ENCODE data around the gene CDC37. TPM values are rescaled to one million over a fixed set of nuclear protein-coding genes. Genes with fewer than 3 reads are reported as not detected.
A peak's percentile ranks its signal among the peaks of the same experiment; 100 is the strongest.
"Not testable (repeated sequence)": the region's sequence is repeated elsewhere in the genome, so short reads cannot be mapped to it uniquely, and the experiment has no call there.

Gene CDC37
- total RNA-seq, 6 donors from 2014 or later = 104 to 388 (median 169) TPM

DNA sequence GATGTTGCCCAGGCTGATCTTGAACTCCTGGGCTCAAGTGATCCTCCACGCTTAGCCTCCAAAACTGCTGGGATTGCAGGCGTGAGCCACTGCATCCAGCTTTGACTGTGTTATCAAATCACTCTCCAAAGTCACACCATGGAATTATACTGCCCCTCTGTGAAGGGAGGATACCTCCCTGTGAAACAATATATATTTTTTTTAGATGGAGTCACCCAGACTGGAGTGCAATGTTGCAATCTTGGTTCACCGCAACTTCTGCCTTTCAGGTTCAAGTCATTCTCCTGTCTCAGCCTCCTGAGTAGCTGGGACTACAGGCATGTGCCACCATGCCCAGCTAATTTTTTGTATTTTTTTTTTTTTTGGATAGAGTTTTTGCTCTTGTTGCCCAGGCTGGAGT is 30.7 kb downstream of the CDC37 start:
- Histone ChIP-seq H3K9me3 (no peaks in the 10 kb centered on the region), H3K4me1 (peaks cover 0 to 7% (median 1%) of the 10 kb centered on the region in 4 donors), H3K27me3 (no peaks in the 10 kb centered on the region), H3K27ac (peak overlapping the region in 3 of 4 donors; percentile 12 to 70 (median 52)), H3K4me3 (no peak overlapping the region), H3K36me3 (peaks cover 2 to 70% (median 49%) of the 10 kb centered on the region in 4 donors)
- DNase-seq (peak in 1 of 2 donors; percentile 66), ATAC-seq (ENCODE audit: low FRiP score in 2 of 2) (peak in 1 of 2 donors; percentile 44)
- WGBS, 2 donors = 87 to 88% methylated on average over 1 to 3 of the region's 3 CpGs
- TF ChIP-seq POLR2AphosphoS5 (IDR thresholded peaks at IDR 0.05) (no peak), POLR2A (IDR thresholded peaks at IDR 0.05) (no peak), EP300 (IDR thresholded peaks at IDR 0.05) (no peak)
- TF ChIP-seq, protein P1, sequence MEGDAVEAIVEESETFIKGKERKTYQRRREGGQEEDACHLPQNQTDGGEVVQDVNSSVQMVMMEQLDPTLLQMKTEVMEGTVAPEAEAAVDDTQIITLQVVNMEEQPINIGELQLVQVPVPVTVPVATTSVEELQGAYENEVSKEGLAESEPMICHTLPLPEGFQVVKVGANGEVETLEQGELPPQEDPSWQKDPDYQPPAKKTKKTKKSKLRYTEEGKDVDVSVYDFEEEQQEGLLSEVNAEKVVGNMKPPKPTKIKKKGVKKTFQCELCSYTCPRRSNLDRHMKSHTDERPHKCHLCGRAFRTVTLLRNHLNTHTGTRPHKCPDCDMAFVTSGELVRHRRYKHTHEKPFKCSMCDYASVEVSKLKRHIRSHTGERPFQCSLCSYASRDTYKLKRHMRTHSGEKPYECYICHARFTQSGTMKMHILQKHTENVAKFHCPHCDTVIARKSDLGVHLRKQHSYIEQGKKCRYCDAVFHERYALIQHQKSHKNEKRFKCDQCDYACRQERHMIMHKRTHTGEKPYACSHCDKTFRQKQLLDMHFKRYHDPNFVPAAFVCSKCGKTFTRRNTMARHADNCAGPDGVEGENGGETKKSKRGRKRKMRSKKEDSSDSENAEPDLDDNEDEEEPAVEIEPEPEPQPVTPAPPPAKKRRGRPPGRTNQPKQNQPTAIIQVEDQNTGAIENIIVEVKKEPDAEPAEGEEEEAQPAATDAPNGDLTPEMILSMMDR (IDR thresholded peaks at IDR 0.05) = no peak

DNA sequence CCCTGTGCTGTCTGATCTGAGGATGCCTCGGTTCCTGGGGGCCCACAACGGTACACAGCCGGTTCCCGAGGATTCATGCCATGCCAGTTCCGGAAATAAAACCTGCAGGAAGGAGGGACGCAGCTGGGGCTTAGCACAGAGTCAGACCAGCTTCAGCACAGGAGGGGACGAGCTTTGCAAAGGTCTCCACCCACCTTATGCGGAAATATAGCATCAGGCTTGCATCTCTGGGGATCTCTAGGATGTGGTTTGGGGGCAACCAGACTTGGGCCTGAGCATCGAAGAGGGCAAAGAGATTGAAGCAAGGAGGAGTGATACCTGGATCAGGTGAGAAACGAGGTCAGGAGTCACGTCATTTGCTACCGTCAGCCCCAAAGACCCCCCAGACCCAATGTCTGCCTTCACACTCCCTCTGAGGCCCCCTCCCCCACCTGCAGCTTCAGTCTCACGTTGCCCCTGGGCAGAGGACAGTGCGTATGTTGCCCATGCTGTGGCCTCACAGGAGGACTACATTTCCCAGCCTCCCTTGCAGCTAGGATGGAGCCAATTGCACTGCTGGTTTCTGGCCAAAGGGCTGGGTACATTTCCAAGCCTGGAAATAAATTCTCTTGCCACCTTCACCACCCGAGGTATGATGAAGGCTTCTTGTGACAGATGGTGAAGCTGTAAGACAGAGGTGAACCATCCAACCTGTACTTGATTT is 35.1 kb downstream of the CDC37 start:
- H3K36me3 ChIP-seq = peaks cover 25 to 85% (median 72%) of the 10 kb centered on the region in 4 donors
- no peak for DNase-seq

DNA sequence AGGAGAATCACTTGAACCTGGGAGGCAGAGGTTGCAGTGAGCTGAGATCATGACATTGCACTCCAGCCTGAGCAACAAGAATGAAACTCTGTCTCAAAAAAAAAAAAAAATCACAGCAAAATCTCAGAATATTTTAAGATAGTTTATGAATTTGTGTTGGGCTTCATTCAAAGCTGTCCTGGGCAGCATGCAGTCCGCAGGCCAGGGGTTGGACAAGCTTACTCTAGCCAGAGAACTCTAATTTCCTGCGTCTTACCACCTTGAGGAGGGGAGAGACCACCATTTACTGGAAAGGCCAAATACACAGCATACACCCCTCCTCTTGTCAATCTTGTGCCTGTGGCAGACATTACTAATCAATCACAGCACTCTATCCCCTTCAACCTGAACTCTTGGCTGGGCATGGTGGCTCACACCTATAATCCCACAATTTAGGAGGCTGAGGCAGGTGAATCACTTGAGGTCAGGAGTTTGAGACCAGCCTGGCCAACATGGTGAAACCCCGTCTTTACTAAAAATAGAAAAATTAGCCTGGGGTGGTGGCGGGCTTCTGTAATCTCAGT is 36.3 kb downstream of the CDC37 start:
- not testable (repeated sequence) for H3K27ac ChIP-seq; H3K9me3 ChIP-seq; H3K4me3 ChIP-seq; H3K4me1 ChIP-seq; H3K27me3 ChIP-seq; DNase-seq; ATAC-seq (ENCODE audit: low FRiP score in 2 of 2)
- 91 to 96% methylated on average over 4 of the region's 4 CpGs for WGBS, 2 donors
- H3K36me3 ChIP-seq = peaks cover 28 to 96% (median 81%) of the 10 kb centered on the region in 4 donors

More for the DNA sequence above, 35.1 kb downstream of the CDC37 start:
- H3K9me3 ChIP-seq = no peaks in the 10 kb centered on the region
- ATAC-seq (ENCODE audit: low FRiP score in 2 of 2) = no peak
- H3K27me3 ChIP-seq = no peaks in the 10 kb centered on the region
- no peak overlapping the region for H3K4me3 ChIP-seq
- H3K4me1 ChIP-seq = peaks cover 0 to 5% (median 0%) of the 10 kb centered on the region in 4 donors
- WGBS, 2 donors = 95 to 96% methylated on average over 13 to 15 of the region's 15 CpGs
- TF ChIP-seq POLR2AphosphoS5 (IDR thresholded peaks at IDR 0.05) = no peak
- TF ChIP-seq POLR2A (IDR thresholded peaks at IDR 0.05) = no peak
- TF ChIP-seq EP300 (IDR thresholded peaks at IDR 0.05) = no peak
- TF ChIP-seq, protein P1 (IDR thresholded peaks at IDR 0.05) = no peak
- H3K27ac ChIP-seq = no peak overlapping the region

DNA sequence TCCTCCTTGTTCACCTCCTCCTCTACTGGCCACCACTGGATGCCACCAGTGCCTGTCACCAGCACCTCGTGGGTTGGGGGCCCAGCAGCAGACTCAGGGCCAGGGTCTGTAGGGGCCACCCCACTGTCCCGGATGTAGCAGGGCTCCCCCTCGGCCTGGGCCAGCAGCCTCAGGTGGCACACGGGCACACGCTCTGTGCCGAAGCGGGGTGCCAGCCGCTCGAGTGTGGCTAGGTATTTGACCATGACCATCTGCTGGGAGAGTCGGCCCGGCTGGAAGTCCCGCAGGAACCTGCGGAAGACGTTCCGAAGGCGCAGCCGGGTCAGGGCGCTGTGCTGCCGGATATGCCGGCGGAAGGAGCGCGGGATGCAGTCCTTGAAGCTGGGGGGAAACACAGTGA is 37.8 kb downstream of the CDC37 start:
- H3K27me3 ChIP-seq = no peaks in the 10 kb centered on the region
- peaks cover 33 to 98% (median 90%) of the 10 kb centered on the region in 4 donors for H3K36me3 ChIP-seq
- DNase-seq = peak in 1 of 2 donors; percentile 73
- no peak for ATAC-seq (ENCODE audit: low FRiP score in 2 of 2)
- WGBS, 2 donors = 96 to 97% methylated on average over 15 to 21 of the region's 23 CpGs
- no peak overlapping the region for H3K27ac ChIP-seq
- H3K4me3 ChIP-seq = no peak overlapping the region
- no peaks in the 10 kb centered on the region for H3K9me3 ChIP-seq
- TF ChIP-seq POLR2A (IDR thresholded peaks at IDR 0.05) = no peak
- TF ChIP-seq, protein P1 (IDR thresholded peaks at IDR 0.05) = no peak
- no peak for TF ChIP-seq EP300 (IDR thresholded peaks at IDR 0.05)
- no peak for TF ChIP-seq POLR2AphosphoS5 (IDR thresholded peaks at IDR 0.05)
- no peaks in the 10 kb centered on the region for H3K4me1 ChIP-seq

DNA sequence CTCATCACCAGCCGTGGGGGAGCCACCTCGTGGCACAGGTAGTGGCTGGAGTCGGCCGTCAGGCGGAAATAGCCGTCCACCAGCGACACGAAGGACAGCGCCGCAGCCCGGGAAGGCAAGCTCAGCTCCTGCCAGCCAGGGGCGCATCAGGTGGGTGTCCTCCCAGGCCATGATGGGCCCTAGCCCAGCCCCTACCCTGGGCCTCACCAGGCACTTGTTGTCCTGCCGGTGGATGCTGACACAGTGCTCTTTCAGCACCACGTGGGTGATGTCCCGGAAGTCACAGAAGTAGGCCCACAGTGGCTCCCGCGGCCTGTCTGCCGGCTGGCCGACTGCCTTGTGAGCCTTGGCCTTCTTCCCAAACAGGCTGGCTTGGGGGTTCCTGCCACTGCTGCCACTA is 38.7 kb downstream of the CDC37 start:
- Histone ChIP-seq H3K4me3 (no peak overlapping the region), H3K4me1 (no peaks in the 10 kb centered on the region), H3K27me3 (no peaks in the 10 kb centered on the region), H3K36me3 (peaks cover 33 to 98% (median 89%) of the 10 kb centered on the region in 4 donors), H3K9me3 (no peaks in the 10 kb centered on the region), H3K27ac (no peak overlapping the region)
- DNase-seq (peak in 1 of 2 donors; percentile 72), ATAC-seq (ENCODE audit: low FRiP score in 2 of 2) (no peak)
- TF ChIP-seq, protein P1 (IDR thresholded peaks at IDR 0.05) = no peak
- no peak for TF ChIP-seq POLR2AphosphoS5 (IDR thresholded peaks at IDR 0.05)
- TF ChIP-seq POLR2A (IDR thresholded peaks at IDR 0.05) = no peak
- no peak for TF ChIP-seq EP300 (IDR thresholded peaks at IDR 0.05)
- WGBS, 2 donors = 66 to 89% methylated on average over 5 to 16 of the region's 19 CpGs

All from upper lobe of left lung (tissue), 6 donors.